ENCODE results near the gene ZC2HC1B.
"Not testable (repeated sequence)": the region's sequence is repeated elsewhere in the genome, so short reads cannot be mapped to it uniquely, and the experiment has no call there.

The ZC2HC1B gene

DNA sequence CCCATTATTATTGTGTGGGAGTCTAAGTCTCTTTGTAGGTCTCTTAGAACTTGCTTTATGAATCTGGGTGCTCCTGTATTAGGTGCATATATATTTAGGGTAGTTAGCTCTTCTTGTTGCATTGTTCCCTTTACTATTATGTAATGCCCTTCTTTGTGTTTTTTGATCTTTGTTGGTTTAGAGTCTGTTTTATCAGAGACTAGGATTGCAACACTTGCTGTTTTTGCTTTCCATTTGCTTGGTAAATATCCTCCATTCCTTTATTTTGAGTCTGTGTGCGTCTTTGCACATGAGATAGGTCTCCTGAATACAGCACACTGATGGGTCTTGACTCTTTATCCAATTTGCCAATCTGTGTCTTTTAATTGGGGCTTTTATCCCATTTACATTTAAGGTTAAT is 9.2 kb upstream of the ZC2HC1B start:
- not testable (repeated sequence) for H3K27ac Mint-ChIP-seq, DNase-seq, H3K27me3 Mint-ChIP-seq, H3K4me3 Mint-ChIP-seq, ATAC-seq
- H3K4me1 Mint-ChIP-seq = peaks cover 23% of the 10 kb centered on the region
- H3K9me3 Mint-ChIP-seq = peaks cover 0 to 11% of the 10 kb centered on the region in 2 donors

DNA sequence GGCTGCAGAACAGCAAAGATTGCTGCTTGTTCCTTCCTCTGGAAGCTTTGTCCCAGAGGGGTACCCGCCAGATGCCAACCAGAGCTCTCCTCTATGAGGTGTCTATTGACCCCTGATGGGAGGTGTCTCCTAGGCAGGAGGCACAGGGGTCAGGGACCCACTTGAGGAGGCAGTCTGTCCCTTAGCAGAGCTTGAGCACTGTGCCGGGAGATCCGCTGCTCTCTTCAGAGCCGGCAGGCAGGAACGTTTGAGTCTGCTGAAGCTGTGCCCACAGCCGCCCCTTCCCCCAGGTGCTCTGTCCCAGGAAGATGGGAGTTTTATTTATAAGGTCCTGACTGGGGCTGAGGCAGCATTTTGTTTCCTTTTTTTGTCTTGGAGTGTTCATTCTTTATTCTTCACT is 7.5 kb upstream of the ZC2HC1B start:
- peaks cover 23% of the 10 kb centered on the region for H3K4me1 Mint-ChIP-seq
- ATAC-seq, H3K27me3 Mint-ChIP-seq: not testable (repeated sequence)

DNA sequence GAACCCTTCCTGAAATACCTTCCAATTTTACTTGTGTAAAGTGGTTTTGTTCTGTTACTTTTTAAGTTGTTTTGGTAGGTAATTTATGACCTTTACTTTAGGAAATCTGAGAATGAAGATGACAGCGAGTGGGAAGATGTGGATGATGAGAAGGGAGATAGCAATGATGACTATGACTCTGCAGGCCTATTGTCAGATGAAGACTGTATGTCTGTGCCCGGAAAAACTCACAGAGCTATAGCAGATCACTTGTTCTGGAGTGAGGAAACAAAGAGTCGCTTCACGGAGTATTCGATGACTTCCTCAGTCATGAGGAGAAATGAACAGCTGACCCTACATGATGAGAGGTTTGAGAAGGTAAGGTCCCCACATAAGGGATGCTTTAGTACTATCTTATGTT is 6.6 kb upstream of the ZC2HC1B start:
- DNase-seq (no peak), ATAC-seq (no peak)
- H3K4me3 Mint-ChIP-seq = no peak overlapping the region
- no peaks in the 10 kb centered on the region for H3K27me3 Mint-ChIP-seq
- peaks cover 0 to 7% of the 10 kb centered on the region in 2 donors for H3K9me3 Mint-ChIP-seq
- H3K4me1 Mint-ChIP-seq = peaks cover 17% of the 10 kb centered on the region
- H3K27ac Mint-ChIP-seq = no peak overlapping the region

More for the DNA sequence above, 7.5 kb upstream of the ZC2HC1B start:
- peaks cover 0 to 11% of the 10 kb centered on the region in 2 donors for H3K9me3 Mint-ChIP-seq
- DNase-seq, H3K4me3 Mint-ChIP-seq: not testable (repeated sequence)
- H3K27ac Mint-ChIP-seq = peak overlapping the region in 1 of 2 donors; percentile 22

DNA sequence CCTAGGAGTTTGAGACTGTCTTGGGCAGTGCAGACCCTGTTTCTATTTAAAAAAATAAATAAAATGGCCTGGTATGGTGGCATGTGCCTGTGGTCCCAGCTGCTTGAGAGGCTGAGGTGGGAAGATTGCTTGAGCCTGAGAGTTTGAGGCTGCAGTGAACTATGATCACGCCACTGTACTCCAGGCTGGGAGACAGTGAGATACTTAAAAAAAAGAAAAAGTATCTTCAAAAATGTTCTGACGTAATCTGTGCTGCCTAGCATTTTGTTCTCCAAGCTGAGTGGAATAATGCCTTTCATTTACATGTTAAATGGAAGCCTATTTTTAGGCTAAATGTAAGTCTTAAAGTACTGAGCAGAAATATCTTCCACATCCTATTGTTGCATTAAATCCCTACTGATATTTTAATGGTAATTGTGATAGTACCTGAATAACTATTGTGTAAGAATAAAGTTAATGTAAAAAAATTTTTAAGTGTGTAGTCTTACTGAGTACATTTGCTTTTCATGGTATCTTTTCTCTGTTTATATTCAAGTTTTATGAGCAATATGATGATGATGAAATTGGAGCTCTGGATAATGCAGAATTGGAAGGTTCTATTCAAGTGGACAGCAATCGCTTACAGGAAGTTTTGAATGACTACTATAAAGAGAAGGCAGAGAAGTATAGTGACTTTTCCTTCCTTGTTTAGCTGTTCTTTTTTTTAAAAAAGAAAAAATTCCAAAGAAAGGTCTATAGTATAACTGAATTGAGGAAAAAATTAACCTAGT is 4.2 kb upstream of the ZC2HC1B start:
- no peak for ATAC-seq
- Mint-ChIP-seq H3K27ac (no peak overlapping the region), H3K4me1 (no peaks in the 10 kb centered on the region), H3K4me3 (no peak overlapping the region), H3K27me3 (no peaks in the 10 kb centered on the region), H3K9me3 (no peaks in the 10 kb centered on the region)
- DNase-seq = no peak

DNA sequence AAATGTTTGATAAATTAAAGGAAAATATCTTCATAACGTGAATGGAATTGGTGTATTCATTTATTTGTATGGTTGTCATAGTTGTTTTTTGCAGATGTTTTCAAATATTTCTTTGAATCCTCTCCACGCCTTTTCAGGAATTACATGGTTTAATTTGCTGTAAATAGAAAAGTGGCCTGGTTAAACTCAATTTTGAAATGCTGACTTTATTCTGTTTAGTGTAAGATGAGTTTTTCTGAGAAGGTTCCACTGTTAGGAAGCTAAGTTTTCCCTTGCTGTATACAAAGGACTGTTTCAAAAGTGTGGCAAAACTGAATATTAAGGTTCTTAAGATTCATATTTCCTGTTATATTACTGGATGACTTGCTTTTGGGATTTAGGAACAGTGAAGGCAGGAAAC is 503 bp upstream of the ZC2HC1B start:
- Mint-ChIP-seq H3K9me3 (no peaks in the 10 kb centered on the region), H3K4me3 (no peak overlapping the region), H3K4me1 (no peaks in the 10 kb centered on the region), H3K27ac (no peak overlapping the region), H3K27me3 (no peaks in the 10 kb centered on the region)
- DNase-seq = no peak
- ATAC-seq = no peak

DNA sequence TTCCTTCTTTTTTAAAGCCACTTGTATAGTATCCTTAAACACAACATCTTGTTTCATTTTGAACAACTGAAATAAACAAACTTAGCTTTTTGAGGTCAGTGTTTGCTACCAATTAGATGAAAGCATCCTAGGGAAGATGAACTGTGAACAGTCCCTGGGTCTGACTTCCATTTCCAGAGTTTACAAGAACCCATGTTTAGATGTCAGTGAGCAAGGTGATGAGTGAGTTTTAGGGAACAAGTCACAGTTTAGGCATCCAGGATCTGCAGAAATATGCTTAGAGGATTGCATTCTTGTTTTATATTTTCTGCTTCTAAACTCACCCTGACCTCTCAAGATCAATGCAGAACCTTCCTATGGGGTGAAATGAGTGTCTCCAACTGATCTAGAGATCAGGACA is 3.0 kb downstream of the ZC2HC1B start:
- DNase-seq (no peak), ATAC-seq (no peak)
- Mint-ChIP-seq H3K4me3 (no peak overlapping the region), H3K27ac (no peak overlapping the region), H3K9me3 (peaks cover 8 to 9% of the 10 kb centered on the region in 2 donors), H3K27me3 (no peaks in the 10 kb centered on the region), H3K4me1 (no peaks in the 10 kb centered on the region)

DNA sequence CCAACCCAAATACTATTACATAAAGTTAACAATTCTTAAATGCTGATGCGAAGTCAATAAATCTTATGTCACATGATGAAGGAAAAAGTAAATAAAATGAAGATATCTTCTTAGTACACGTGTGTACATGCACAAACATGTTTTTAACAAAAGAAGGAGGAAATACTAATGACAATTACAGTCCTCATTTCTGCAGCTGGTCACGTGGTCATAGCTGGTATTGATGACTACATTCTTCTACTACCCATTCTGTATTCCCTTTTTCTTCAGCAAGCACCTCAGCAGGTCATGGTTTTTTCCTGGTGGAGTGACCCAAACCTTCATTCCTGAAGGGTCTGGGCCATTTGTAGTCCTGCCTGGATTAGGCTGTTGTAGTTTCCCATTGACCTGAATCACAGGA is 4.5 kb downstream of the ZC2HC1B start:
- ATAC-seq, H3K4me3 Mint-ChIP-seq, H3K27ac Mint-ChIP-seq, DNase-seq, H3K27me3 Mint-ChIP-seq: not testable (repeated sequence)
- peaks cover 8 to 23% of the 10 kb centered on the region in 2 donors for H3K9me3 Mint-ChIP-seq
- H3K4me1 Mint-ChIP-seq = peaks cover 11% of the 10 kb centered on the region

DNA sequence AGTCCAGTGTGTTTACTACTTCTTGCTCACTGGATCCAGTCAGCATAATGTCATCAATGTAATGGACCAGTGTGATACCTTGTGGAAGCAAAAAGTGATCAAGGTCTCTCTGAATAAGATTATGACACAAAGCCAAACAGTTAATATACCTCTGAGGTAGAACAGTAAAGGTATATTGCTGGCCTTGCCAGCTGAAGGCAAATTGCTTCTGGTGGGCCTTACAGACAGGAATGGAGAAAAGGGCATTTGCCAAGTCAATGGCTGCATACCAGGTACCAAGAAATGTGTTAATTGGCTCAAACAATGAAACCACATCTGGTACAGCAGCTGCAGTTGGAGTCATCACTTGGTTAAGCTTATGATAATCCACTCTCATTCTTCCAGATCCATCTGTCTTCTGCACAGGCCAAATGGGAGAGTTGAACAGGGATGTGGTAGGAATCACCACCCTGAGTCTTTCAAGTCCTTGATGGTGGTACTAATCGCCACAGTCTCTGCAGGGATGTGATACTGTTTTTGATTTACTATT is 7.0 kb downstream of the ZC2HC1B start:
- not testable (repeated sequence) for ATAC-seq, DNase-seq, H3K4me3 Mint-ChIP-seq, H3K27ac Mint-ChIP-seq, H3K27me3 Mint-ChIP-seq
- peaks cover 11% of the 10 kb centered on the region for H3K4me1 Mint-ChIP-seq
- H3K9me3 Mint-ChIP-seq = peaks cover 13 to 46% of the 10 kb centered on the region in 2 donors

GRCh38 chr6:143872201-143872600 is 7.9 kb downstream of the ZC2HC1B start:
- Mint-ChIP-seq H3K27me3 (no peaks in the 10 kb centered on the region), H3K4me1 (peaks cover 11% of the 10 kb centered on the region), H3K9me3 (peaks cover 13 to 48% of the 10 kb centered on the region in 2 donors), H3K27ac (no peak overlapping the region), H3K4me3 (no peak overlapping the region)
- DNase-seq (peak in 1 of 2 donors; percentile 5), ATAC-seq (peak; percentile 97)

- Mint-ChIP-seq H3K4me1 (peaks cover 11% of the 10 kb centered on the region), H3K9me3 (peaks cover 13 to 48% of the 10 kb centered on the region in 2 donors)
- ATAC-seq, H3K27me3 Mint-ChIP-seq, DNase-seq, H3K27ac Mint-ChIP-seq, H3K4me3 Mint-ChIP-seq: not testable (repeated sequence)
These were observed 9.3 kb downstream of the ZC2HC1B start for GRCh38 chr6:143873600-143873999.

DNA sequence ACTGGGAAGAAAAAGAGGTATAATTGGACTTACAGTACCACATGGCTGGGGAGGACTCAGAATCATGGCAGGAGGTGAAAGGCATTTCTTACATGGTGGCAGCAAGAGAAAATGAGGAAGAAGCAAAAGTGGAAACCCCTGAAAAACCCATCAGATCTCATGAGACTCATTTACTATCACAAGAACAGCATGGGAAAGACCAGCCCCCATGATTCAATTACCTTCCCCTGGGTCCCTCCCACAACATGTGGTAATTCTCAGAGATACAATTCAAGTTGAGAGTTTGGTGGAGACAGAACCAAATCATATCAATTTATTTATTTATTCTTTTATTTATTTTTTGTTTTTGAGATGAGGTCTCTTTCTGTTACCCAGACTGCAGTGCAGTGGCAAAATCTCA is 10.2 kb downstream of the ZC2HC1B start:
- H3K27me3 Mint-ChIP-seq, H3K4me3 Mint-ChIP-seq, DNase-seq: not testable (repeated sequence)

DNA sequence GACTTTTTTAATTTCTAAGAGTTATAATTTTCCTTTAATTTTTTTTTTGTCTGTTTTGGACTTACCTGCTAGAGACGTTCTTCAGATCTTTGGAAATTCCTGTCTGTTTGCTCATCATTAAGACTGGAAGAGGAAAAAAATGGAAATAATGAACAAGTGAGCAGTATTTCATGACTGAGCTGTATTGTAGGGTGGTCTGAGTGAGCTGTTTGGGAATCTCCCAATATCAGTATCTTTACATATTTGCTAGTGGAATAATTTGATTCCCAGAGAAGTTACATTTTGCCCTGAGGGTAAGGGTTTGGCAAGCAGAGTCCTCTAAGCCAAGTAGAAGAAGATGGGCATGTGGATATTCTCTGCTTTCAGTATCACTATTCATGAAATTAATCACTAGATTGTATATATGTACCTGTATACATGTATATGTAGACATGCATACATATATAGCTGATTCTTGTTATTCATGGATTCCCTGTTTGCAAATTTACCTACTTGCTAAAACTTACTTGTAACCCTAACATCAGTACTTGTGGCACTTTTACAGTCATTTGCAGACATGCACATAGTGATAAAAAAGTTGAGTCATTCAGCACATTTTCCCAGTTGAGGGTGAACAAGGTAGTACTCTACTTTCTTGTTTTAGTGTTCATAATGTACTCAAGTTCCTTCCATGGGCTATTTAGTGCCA is 13.5 kb downstream of the ZC2HC1B start:
- Mint-ChIP-seq H3K27me3 (no peaks in the 10 kb centered on the region), H3K9me3 (peaks cover 5 to 36% of the 10 kb centered on the region in 2 donors), H3K27ac (peak overlapping the region in 1 of 2 donors; percentile 58), H3K4me3 (no peak overlapping the region), H3K4me1 (peaks cover 8% of the 10 kb centered on the region)
- DNase-seq = no peak
- ATAC-seq = no peak

More for the DNA sequence above, 10.2 kb downstream of the ZC2HC1B start:
- H3K27ac Mint-ChIP-seq, ATAC-seq: not testable (repeated sequence)
- Mint-ChIP-seq H3K4me1 (peaks cover 11% of the 10 kb centered on the region), H3K9me3 (peaks cover 13 to 48% of the 10 kb centered on the region in 2 donors)

GRCh38 chr6:143878272-143878760 is 14.0 kb downstream of the ZC2HC1B start:
- H3K4me1 Mint-ChIP-seq = peaks cover 2% of the 10 kb centered on the region

DNA sequence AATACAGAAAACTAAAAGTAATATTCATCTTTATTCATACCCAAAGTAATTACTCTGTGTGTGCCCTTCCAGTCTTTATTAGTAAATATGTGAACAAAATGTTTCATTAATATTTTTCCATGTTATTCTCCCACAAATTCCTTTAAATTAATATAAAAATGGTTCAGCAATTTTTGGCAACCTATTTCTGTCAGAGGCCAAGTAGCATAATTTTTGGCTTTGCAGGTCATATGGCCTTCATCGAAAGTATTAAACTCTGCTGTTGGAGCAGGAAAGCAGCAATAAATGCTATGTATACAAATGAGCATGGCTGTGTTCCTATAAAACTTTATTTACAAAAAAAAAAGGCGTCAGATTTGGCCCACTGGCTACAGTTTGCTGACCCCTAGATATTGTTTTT is 16.1 kb downstream of the ZC2HC1B start:
- H3K4me3 Mint-ChIP-seq = no peak overlapping the region
- no peak for DNase-seq
- peaks cover 3 to 10% of the 10 kb centered on the region in 2 donors for H3K9me3 Mint-ChIP-seq
- H3K27me3 Mint-ChIP-seq = no peaks in the 10 kb centered on the region
- H3K27ac Mint-ChIP-seq = no peak overlapping the region
- no peak for ATAC-seq
- no peaks in the 10 kb centered on the region for H3K4me1 Mint-ChIP-seq

More at GRCh38 chr6:143878272-143878760, 14.0 kb downstream of the ZC2HC1B start:
- no peak overlapping the region for H3K27ac Mint-ChIP-seq
- no peak for DNase-seq
- H3K9me3 Mint-ChIP-seq = peaks cover 5 to 30% of the 10 kb centered on the region in 2 donors
- no peaks in the 10 kb centered on the region for H3K27me3 Mint-ChIP-seq
- H3K4me3 Mint-ChIP-seq = no peak overlapping the region
- no peak for ATAC-seq

DNA sequence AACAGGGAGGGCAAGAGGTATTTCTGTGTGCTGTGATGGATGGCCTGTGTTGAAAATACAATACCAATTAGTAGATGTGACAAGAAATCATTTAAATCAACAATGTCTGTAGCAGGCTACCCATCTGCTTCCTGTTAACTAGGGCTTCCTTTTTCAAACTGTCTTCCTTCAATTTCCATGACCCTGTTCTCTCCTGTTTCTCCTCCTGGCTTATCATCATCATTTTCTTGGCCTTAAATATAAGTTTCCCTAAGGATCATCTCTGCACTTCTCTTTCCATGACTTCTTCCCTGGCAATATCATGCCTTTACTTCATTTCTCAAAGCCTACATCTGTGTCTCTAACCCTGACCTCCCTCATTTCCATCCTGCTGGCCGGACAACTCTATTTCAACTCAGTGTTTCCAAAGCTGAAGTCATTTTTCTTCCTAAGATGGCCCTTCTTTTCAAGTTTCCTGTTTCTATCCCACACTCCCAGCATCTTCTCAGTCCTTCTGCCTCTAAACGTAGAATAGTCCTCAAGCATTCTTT is 18.2 kb downstream of the ZC2HC1B start:
- H3K27ac Mint-ChIP-seq = no peak overlapping the region
- no peak overlapping the region for H3K4me3 Mint-ChIP-seq
- no peaks in the 10 kb centered on the region for H3K9me3 Mint-ChIP-seq
- H3K4me1 Mint-ChIP-seq = no peaks in the 10 kb centered on the region
- DNase-seq (no peak), ATAC-seq (no peak)
- H3K27me3 Mint-ChIP-seq = no peaks in the 10 kb centered on the region

Data from stimulated activated naive CD8-positive, alpha-beta T cell treated with anti-CD3 and anti-CD28 coated beads, Interleukin-15, amount 100 ng/mL, for 72 hours (primary cell).